SK-N-SH treated with all-trans-retinoic acid at 6 μM for 48 hours (cell line): ENCODE measurements around the gene PDZK1IP1.

Source experiments
- RARB ChIP-seq: fragments of 250-450 bp; sonication (Bioruptor Pico); IDR thresholded peaks from 2 replicates; pipeline ENCODE4 v1.8.0; 2021; ENCODE audit warnings: mild to moderate bottlenecking, moderate library complexity
- ZC3H10 ChIP-seq: fragments of 250-450 bp; sonication (Bioruptor Pico); IDR thresholded peaks from 2 replicates; pipeline ENCODE4 v1.5.1; 2021; ENCODE audit warnings: mild to moderate bottlenecking, moderate library complexity
- ZFP3 ChIP-seq: fragments of 250-450 bp; sonication (Bioruptor Pico); IDR thresholded peaks from 2 replicates; pipeline ENCODE4 v1.5.0; 2020; ENCODE audit warnings: mild to moderate bottlenecking, moderate library complexity
- ZFP30 ChIP-seq: fragments of 450-650 bp; formaldehyde crosslinking; IDR thresholded peaks from 2 replicates; pipeline ENCODE4 v1.5.0; 2022; ENCODE audit warnings: mild to moderate bottlenecking, moderate library complexity
- ZNF565 ChIP-seq: fragments of 450-650 bp; formaldehyde crosslinking; conservative IDR thresholded peaks from 2 replicates; pipeline ENCODE4 v1.5.0; 2020; ENCODE audit warnings: low read depth, mild to moderate bottlenecking, moderate library complexity
- ZNF70 ChIP-seq: fragments of 450-650 bp; formaldehyde crosslinking; IDR thresholded peaks from 2 replicates; pipeline ENCODE4 v1.5.0; 2020; ENCODE audit warnings: mild to moderate bottlenecking, moderate library complexity
- ZNF8 ChIP-seq: fragments of 450-650 bp; formaldehyde crosslinking; IDR thresholded peaks from 2 replicates; pipeline ENCODE4 v1.5.0; 2020; ENCODE audit warnings: mild to moderate bottlenecking, moderate library complexity

DNA sequence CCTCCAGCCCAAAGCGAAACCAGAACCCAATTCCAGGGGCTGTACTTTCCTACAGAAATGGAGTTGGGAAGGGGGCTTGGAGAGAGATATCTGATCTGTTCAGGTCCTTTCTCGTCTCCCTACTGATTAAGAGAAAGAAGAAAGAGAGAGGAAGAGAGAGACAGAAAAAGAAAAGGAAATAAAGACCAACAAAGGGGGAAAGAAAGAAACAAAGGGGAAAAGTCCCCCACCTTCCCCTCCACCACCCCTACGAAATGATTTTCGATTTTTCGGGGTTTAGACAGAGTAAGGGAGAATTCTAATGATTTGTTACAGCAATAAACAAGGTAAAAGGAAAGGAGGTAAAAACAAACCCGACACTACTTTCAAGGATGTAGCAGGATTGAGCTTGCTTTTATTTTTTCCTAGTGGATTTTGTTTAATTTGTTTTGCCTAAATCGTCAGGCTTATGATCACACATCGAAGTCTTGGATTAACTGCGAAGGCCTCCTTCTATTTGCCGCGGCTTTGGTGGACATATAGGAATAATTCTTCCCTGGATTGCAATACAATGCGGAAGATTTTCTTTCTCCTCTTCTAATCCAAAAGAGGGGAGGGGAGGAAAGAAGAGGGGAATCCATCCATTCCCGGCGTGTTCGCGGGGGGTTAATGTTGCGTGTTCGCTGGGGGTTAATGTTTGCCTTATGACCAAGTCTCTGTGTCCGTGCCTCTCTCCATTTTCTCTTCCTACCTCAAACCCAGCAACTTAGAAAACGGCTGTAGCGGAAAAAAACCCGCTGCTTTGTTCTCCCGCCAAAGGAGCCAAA lies 40.3 kb upstream of the PDZK1IP1 start:
- TF ChIP-seq ZFP3: no peak
- no peak for TF ChIP-seq ZNF565 (CRISPR knock-in tag)
- no peak for TF ChIP-seq ZFP30
- no peak for TF ChIP-seq RARB (CRISPR knock-in tag)
- TF ChIP-seq ZC3H10 (CRISPR knock-in tag): no peak
- TF ChIP-seq ZNF8 (CRISPR knock-in tag): no peak
- no peak for TF ChIP-seq ZNF70
